OCI-LY7 (cell line): ENCODE results near the gene HOOK2. TPM values are rescaled to one million over a fixed set of nuclear protein-coding genes. Genes with fewer than 3 reads are reported as not detected.

ENCODE experiments used
- BruUV-seq: library from RNA; stranded (reverse); fragments of 400-500 nt; replicated peaks from 2 replicates; lab custom pipeline; 2021; lab: Mats Ljungman, UMichigan
- CTCF ChIA-PET: fragments of 300-600 bp; sonication (Branson Sonifier 250); formaldehyde crosslinking; loops from one replicate; lab custom pipeline; 2022; ENCODE audit warnings: antibody characterized with exemption; ENCODE audit not compliant: unreplicated experiment; lab: Charles Lee
- POLR2A ChIA-PET: fragments of 300-600 bp; sonication (Branson Sonifier 250); formaldehyde crosslinking; loops from one replicate; lab custom pipeline; 2022; ENCODE audit warnings: antibody characterized with exemption; lab: Charles Lee
- DNase-seq: peaks from one replicate; pipeline ENCODE4 v3.0.0-alpha.2; 2015; ENCODE audit warnings: low spot score
- H2AFZ ChIP-seq: fragments of 200-600 bp; sonication (generic), shearing (Covaris generic); 2 replicates; pipeline ENCODE4 v1.6.1; 2014; ENCODE audit warnings: mild to moderate bottlenecking, antibody characterized with exemption, low read length, moderate library complexity
- H3K27ac ChIP-seq: fragments of 200-600 bp; sonication (generic); 2 replicates; pipeline ENCODE4 v1.5.1; 2014; ENCODE audit warnings: mixed run types, low read depth, mild to moderate bottlenecking, moderate library complexity, low read length, inconsistent platforms; ENCODE audit not compliant: poor library complexity, severe bottlenecking
- H3K36me3 ChIP-seq: fragments of 200-600 bp; sonication (generic); 2 replicates; pipeline ENCODE4 v1.6.1; 2014; ENCODE audit warnings: mild to moderate bottlenecking, antibody characterized with exemption, low read length, moderate library complexity, mixed read lengths; ENCODE audit not compliant: insufficient read depth
- H3K4me1 ChIP-seq: fragments of 200-600 bp; sonication (generic); 2 replicates; pipeline ENCODE4 v1.5.1; 2014; ENCODE audit warnings: mild to moderate bottlenecking, low read length; ENCODE audit not compliant: insufficient read depth, poor library complexity, severe bottlenecking
- H3K4me2 ChIP-seq: fragments of 200-600 bp; sonication (generic); 2 replicates; pipeline ENCODE4 v1.6.1; 2014; ENCODE audit warnings: mild to moderate bottlenecking, low read length
- H3K4me3 ChIP-seq: fragments of 200-600 bp; sonication (generic); 2 replicates; pipeline ENCODE4 v1.5.1; 2014; ENCODE audit warnings: mild to moderate bottlenecking, low read depth, low read length; ENCODE audit not compliant: poor library complexity, severe bottlenecking
- H3K79me2 ChIP-seq: fragments of 200-600 bp; sonication (generic); 2 replicates; pipeline ENCODE4 v1.6.1; 2016; ENCODE audit warnings: low read depth, mild to moderate bottlenecking, low read length, moderate library complexity, mixed read lengths; ENCODE audit not compliant: insufficient read depth
- H3K9me2 ChIP-seq: fragments of 200-600 bp; sonication (generic); 2 replicates; pipeline ENCODE4 v1.6.1; 2016; ENCODE audit warnings: mild to moderate bottlenecking, low read length, mixed read lengths; ENCODE audit not compliant: insufficient read depth
- H3K9me3 ChIP-seq: fragments of 200-600 bp; sonication (generic); 2 replicates; pipeline ENCODE4 v1.6.1; 2014; ENCODE audit warnings: mild to moderate bottlenecking, mixed run types, low read length, mixed read lengths
- H4K20me1 ChIP-seq: fragments of 200-600 bp; sonication (generic); 2 replicates; pipeline ENCODE4 v1.6.1; 2014; ENCODE audit warnings: mild to moderate bottlenecking, antibody characterized with exemption, low read length, moderate library complexity, mixed read lengths; ENCODE audit not compliant: insufficient read depth
- EZH2phosphoT487 ChIP-seq: fragments of 200-600 bp; sonication (generic); IDR thresholded peaks from 2 replicates; pipeline ENCODE4 v1.6.1; 2018; ENCODE audit warnings: low read depth, borderline replicate concordance, mild to moderate bottlenecking, mixed run types, antibody characterized with exemption, low read length, moderate library complexity, mixed read lengths
- intact Hi-C: fragments of 100-400 bp; cut with micrococcal nuclease; formaldehyde crosslinking; loops from one replicate; pipeline ENCODE4 v1.10.0; 2022; ENCODE audit not compliant: unreplicated experiment
- total RNA-seq, 2 experiments: library from RNA; depleted of rRNA in 1 of 2; stranded (reverse); fragments of >200 nt in 1 of 2; shearing (Covaris generic) in 1 of 2; gene quantifications; 2 replicates each; pipeline ENCODE4 v1.2.3, GENCODE V29; 2014 to 2022
- TF ChIP-seq, protein P1 (sequence below): fragments of 200-600 bp; sonication (generic); conservative IDR thresholded peaks from 2 replicates; pipeline ENCODE4 v1.5.1; 2014; ENCODE audit warnings: mild to moderate bottlenecking, antibody characterized with exemption, low read length, moderate library complexity, mixed read lengths

The HOOK2 gene
- total RNA-seq, 2 experiments from 2014 or later: 9.1 to 28.8 TPM

DNA sequence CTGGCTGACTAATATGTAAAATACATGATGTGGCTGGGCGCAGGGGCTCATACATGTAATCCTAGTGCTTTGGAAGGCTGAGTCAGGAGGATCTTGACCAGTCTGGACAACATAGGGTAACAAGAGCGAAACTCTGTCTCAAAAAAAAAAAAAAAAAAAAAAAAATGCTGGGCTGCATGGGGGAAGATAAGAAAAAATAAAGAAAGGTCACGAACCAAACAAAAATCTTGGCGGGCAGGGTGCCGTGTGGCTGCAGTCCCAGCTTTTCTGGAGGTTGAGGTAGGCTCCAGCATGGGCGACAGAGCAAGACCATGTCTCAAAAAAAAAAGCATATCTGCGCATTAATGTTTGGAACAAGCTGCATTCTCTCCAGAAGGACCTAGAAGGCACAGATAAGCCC is 39.7 kb upstream of the HOOK2 start:
- peaks cover 49% of the 10 kb centered on the region for H3K36me3 ChIP-seq
- H3K9me3 ChIP-seq: no peaks in the 10 kb centered on the region
- no peaks in the 10 kb centered on the region for H3K9me2 ChIP-seq
- intact Hi-C loops: no loop called here
- CTCF ChIA-PET: interaction anchor here (1.0 kb wide), 1 partner anchor 75 kb away, joined by 3 read pairs; no protein-coding TSS in a partner anchor
- no peaks in the 10 kb centered on the region for H3K4me1 ChIP-seq
- H3K4me3 ChIP-seq: no peak overlapping the region
- POLR2A ChIA-PET: no interaction called here
- TF ChIP-seq EZH2phosphoT487: no peak
- TF ChIP-seq, protein P1, sequence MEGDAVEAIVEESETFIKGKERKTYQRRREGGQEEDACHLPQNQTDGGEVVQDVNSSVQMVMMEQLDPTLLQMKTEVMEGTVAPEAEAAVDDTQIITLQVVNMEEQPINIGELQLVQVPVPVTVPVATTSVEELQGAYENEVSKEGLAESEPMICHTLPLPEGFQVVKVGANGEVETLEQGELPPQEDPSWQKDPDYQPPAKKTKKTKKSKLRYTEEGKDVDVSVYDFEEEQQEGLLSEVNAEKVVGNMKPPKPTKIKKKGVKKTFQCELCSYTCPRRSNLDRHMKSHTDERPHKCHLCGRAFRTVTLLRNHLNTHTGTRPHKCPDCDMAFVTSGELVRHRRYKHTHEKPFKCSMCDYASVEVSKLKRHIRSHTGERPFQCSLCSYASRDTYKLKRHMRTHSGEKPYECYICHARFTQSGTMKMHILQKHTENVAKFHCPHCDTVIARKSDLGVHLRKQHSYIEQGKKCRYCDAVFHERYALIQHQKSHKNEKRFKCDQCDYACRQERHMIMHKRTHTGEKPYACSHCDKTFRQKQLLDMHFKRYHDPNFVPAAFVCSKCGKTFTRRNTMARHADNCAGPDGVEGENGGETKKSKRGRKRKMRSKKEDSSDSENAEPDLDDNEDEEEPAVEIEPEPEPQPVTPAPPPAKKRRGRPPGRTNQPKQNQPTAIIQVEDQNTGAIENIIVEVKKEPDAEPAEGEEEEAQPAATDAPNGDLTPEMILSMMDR: no peak
- no peaks in the 10 kb centered on the region for H4K20me1 ChIP-seq
- BruUV-seq: TSS peak; percentile 53
- no peak for DNase-seq
- H3K79me2 ChIP-seq: no peaks in the 10 kb centered on the region
- H3K4me2 ChIP-seq: no peak overlapping the region
- H3K27ac ChIP-seq: no peak overlapping the region
- H2AFZ ChIP-seq: no peak overlapping the region

DNA sequence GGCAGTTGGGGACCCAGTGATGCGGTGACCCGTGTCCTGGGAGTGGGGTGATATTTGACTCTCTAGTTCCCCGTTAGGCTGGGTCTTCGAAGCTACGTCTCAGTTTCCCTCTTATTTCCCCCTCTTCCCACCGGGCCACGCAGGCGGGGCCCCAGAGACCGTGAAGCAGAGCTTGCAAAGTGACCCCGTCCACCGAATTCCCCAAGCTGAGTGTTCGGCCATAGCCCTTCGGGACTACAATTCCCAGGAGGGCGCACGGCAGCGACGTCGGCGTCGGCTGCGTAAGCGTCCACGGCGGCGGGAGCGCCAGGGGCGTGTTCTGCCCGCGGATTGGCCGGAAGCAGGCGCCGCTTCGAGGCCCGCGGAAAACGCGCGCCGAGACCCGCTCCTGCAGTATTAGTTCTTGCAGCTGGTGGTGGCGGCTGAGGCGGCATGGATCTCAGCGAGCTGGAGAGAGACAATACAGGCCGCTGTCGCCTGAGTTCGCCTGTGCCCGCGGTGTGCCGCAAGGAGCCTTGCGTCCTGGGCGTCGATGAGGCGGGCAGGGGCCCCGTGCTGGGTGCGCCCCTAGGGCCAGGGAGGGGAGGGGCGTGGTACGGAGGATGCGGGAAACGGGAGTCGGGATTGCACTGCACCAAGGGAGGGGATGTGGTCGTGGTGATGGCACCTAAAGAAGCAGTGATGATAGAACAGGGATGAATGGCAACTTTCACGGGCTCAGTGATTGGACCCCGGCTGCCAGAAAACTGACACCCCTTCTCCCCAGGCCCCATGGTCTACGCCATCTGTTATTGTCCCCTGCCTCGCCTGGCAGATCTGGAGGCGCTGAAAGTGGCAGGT is 31.1 kb upstream of the HOOK2 start, which contains the start of gene RNASEH2A:
TSS of gene RNASEH2A (plus strand) at position 343 of the 840 bp plus-strand sequence. CDS start at position 433, 90 bp downstream.
- peak; percentile 97 for DNase-seq
- Histone ChIP-seq H3K9me3 (no peaks in the 10 kb centered on the region), H3K79me2 (peaks cover 9% of the 10 kb centered on the region; the same call in 1 of the 2 replicates), H3K4me1 (peaks cover 20% of the 10 kb centered on the region), H3K4me3 (peak within 1 kb of the TSS; percentile 70), H3K27ac (peak within 1 kb of the TSS; percentile 67), H4K20me1 (no peaks in the 10 kb centered on the region), H2AFZ (peak within 1 kb of the TSS; percentile 88), H3K36me3 (peaks cover 35% of the 10 kb centered on the region), H3K9me2 (no peaks in the 10 kb centered on the region), H3K4me2 (peak within 1 kb of the TSS; percentile 85)
- POLR2A ChIA-PET: interaction anchor here (0.6 to 1.3 kb wide), 4 partner anchors 9 to 1272 kb away, joined by 3 to 4 read pairs (median 4); no protein-coding TSS in a partner anchor
- intact Hi-C loops: no loop called here
- BruUV-seq: no TSS peak
- TF ChIP-seq EZH2phosphoT487: no peak
- TF ChIP-seq, protein P1: no peak
- CTCF ChIA-PET: no interaction called here
